ENCODE data around the gene CMTM7.

Gene CMTM7, protein sequence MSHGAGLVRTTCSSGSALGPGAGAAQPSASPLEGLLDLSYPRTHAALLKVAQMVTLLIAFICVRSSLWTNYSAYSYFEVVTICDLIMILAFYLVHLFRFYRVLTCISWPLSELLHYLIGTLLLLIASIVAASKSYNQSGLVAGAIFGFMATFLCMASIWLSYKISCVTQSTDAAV

DNA sequence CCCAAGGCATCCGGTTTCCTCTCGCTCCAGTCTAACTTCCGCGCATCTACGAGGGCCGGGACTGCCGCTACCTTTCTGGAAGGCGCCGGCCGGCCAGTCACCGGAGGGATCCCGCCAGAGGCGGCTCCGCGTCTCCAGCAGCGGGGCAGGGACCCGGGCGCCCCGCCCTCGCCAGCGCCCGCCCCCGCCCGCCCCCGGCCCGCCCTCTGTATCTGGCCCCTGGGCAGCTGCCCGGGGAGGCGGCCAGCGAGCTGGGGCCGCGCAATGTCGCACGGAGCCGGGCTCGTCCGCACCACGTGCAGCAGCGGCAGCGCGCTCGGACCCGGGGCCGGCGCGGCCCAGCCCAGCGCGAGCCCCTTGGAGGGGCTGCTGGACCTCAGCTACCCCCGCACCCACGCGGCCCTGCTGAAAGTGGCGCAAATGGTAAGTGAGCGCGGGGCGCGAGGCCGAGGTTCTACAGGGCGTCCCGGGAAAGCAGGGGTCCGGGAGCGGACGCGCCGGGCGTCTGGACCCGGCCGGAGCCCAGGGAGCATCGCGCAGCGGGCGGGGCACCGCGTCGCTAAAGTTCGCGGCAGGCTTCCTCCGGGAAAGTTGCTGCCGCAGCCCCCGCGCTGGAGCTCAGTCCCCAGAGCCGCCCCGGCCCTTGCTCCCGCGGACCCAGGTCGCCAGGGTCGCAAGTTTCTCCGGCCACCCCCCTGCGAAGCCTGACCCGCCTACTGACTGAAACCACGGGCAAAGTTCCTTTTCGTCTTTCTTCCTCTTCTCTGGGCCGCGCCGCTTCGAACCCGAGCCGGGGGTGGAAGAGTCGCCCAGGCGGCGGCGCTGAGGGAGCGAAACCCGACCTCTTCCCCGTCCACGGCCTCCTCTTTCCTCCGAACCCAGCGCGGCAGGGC is at the start of gene CMTM7:
Gene CMTM7, plus strand, starts transcription at position 211 of the 893 bp plus-strand sequence. Its CDS starts 54 bp downstream, at position 265.
- TF ChIP-seq, protein P1, sequence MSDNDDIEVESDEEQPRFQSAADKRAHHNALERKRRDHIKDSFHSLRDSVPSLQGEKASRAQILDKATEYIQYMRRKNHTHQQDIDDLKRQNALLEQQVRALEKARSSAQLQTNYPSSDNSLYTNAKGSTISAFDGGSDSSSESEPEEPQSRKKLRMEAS (IDR thresholded peaks at IDR 0.05; ENCODE audit: low read depth, low read length): peak; percentile 64
- peak; percentile 65 for TF ChIP-seq MYC (IDR thresholded peaks at IDR 0.05; ENCODE audit: low read depth, low read length)
- TF ChIP-seq POLR2A (IDR thresholded peaks at IDR 0.05; ENCODE audit: extremely low read depth, insufficient read length): peak; percentile 73
- TF ChIP-seq, protein P2, sequence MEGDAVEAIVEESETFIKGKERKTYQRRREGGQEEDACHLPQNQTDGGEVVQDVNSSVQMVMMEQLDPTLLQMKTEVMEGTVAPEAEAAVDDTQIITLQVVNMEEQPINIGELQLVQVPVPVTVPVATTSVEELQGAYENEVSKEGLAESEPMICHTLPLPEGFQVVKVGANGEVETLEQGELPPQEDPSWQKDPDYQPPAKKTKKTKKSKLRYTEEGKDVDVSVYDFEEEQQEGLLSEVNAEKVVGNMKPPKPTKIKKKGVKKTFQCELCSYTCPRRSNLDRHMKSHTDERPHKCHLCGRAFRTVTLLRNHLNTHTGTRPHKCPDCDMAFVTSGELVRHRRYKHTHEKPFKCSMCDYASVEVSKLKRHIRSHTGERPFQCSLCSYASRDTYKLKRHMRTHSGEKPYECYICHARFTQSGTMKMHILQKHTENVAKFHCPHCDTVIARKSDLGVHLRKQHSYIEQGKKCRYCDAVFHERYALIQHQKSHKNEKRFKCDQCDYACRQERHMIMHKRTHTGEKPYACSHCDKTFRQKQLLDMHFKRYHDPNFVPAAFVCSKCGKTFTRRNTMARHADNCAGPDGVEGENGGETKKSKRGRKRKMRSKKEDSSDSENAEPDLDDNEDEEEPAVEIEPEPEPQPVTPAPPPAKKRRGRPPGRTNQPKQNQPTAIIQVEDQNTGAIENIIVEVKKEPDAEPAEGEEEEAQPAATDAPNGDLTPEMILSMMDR (IDR thresholded peaks at IDR 0.05; ENCODE audit: low read depth, low read length): peak; percentile 5
- peak; percentile 81 for DNase-seq (ENCODE audit: low read depth)
- peak within 1 kb of the TSS; percentile 72 for H3K4me3 ChIP-seq (ENCODE audit: low read depth, low read length)

DNA sequence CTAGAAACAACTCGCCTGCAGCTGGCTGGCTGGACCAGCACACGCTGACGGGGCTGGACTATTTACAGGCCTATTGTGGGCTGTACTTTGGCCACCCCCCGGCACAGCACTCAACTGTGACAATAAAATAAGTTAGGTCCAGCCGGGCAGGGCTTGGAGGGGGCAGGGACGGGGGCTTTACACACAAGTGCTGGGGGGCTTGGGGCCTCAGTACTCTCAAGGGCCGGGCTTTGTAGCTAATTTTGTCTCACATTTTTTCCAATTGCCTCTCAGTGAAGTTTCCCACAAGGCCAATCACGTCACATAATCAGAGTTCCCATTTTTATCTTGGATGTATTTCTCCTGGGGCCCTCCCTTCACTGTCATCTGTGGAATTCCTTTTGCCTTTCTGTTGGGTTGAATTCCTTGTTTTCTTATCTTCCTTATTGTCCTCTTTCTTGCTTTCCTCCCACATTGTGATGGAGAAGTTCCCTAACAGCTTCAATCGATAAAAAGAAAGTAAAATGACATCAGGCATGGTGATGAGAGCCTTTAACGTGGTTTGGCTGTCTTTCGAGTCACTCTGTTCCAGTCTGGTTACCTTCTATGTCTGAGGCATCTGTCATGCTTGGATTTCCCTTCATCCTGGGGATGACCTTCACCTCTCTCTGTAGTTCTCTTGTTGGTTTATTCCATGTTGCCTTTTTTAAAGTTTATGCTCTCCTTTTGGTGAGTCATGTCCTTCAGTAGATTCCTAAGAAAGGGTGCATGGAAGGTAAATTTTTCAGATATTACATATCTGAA is 44.1 kb upstream of the CMTM7 start:
- no peak overlapping the region for H3K4me3 ChIP-seq (ENCODE audit: low read depth, low read length)
- no peak for DNase-seq (ENCODE audit: low read depth)
- no peak for TF ChIP-seq MYC (IDR thresholded peaks at IDR 0.05; ENCODE audit: low read depth, low read length)
- TF ChIP-seq POLR2A (IDR thresholded peaks at IDR 0.05; ENCODE audit: extremely low read depth, insufficient read length): no peak
- TF ChIP-seq, protein P1 (IDR thresholded peaks at IDR 0.05; ENCODE audit: low read depth, low read length): no peak
- TF ChIP-seq, protein P2 (IDR thresholded peaks at IDR 0.05; ENCODE audit: low read depth, low read length): no peak

DNA sequence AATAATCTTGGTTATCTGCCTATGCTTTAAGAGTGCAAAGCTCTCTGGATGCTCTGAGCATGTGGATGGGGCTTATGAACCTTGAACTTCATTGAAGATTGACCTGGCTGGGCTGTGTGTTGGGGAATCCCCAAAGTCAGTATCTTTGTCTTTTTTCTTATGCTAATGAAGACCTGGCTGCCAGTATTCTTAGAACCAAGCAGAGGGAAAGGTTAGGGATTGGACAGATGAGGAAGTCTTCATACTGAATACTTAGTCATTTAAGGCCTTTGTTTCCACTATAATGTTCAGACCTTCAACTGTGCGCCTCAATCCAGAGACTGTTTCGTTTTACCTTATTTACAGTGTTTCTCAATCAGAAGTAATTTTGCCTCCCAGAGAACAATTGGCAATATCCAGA is 42.5 kb upstream of the CMTM7 start:
- no peak overlapping the region for H3K4me3 ChIP-seq (ENCODE audit: low read depth, low read length)
- DNase-seq (ENCODE audit: low read depth): no peak
- TF ChIP-seq, protein P1 (IDR thresholded peaks at IDR 0.05; ENCODE audit: low read depth, low read length): no peak
- no peak for TF ChIP-seq MYC (IDR thresholded peaks at IDR 0.05; ENCODE audit: low read depth, low read length)
- no peak for TF ChIP-seq POLR2A (IDR thresholded peaks at IDR 0.05; ENCODE audit: extremely low read depth, insufficient read length)
- TF ChIP-seq, protein P2 (IDR thresholded peaks at IDR 0.05; ENCODE audit: low read depth, low read length): no peak

DNA sequence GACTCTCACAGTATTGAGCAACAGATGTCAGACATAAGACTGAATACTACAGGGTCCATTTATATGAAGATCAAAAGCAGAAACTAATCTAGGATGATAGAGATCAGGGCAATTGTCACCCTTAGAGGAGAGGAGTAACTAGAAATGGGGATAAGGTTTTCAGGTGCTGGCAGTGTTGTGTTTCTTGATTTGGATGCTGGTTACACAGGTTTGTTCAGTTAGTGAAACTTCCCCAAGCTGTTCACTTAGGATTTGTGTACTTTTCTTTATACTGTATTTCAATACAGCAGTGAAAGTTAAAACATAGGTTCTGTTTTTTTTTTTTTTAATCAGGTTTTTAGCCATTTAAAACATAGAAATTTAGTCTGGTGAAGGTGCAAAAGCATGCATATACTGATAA is 39.1 kb upstream of the CMTM7 start:
- TF ChIP-seq MYC (IDR thresholded peaks at IDR 0.05; ENCODE audit: low read depth, low read length): no peak
- TF ChIP-seq, protein P1 (IDR thresholded peaks at IDR 0.05; ENCODE audit: low read depth, low read length): no peak
- no peak for TF ChIP-seq POLR2A (IDR thresholded peaks at IDR 0.05; ENCODE audit: extremely low read depth, insufficient read length)
- TF ChIP-seq, protein P2 (IDR thresholded peaks at IDR 0.05; ENCODE audit: low read depth, low read length): no peak

DNA sequence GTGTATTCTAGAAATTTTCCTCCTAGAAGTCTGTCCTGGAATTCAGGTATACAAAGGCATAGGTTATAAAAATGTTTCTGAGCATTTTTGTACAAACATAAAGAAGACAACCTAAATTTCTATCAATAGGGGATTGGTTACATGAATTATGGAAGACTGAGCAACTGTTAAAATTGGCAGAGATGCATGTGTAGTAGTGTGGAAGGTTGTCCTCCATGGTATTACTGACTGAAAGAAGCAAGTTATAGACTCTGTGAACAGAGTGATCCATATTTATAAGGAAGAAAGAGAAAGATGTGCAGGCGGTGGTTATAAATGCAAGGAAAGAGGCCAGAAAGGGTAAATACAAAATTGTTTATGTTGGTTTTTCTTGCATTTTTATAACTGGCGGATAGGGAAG is 38.3 kb upstream of the CMTM7 start:
- H3K4me3 ChIP-seq (ENCODE audit: low read depth, low read length): no peak overlapping the region
- TF ChIP-seq POLR2A (IDR thresholded peaks at IDR 0.05; ENCODE audit: extremely low read depth, insufficient read length) (no peak), MYC (IDR thresholded peaks at IDR 0.05; ENCODE audit: low read depth, low read length) (no peak)
- TF ChIP-seq, protein P1 (IDR thresholded peaks at IDR 0.05; ENCODE audit: low read depth, low read length): no peak
- TF ChIP-seq, protein P2 (IDR thresholded peaks at IDR 0.05; ENCODE audit: low read depth, low read length): no peak
- no peak for DNase-seq (ENCODE audit: low read depth)

More for the DNA sequence above, 39.1 kb upstream of the CMTM7 start:
- DNase-seq (ENCODE audit: low read depth): peak; percentile 21
- H3K4me3 ChIP-seq (ENCODE audit: low read depth, low read length): no peak overlapping the region
